Panc1 (cell line): ENCODE measurements around the gene SMG6. TPM values are rescaled to one million over a fixed set of nuclear protein-coding genes. Genes with fewer than 3 reads are reported as not detected.

Source experiments
- ATAC-seq: fragments of 200-7000 bp; cut with Tn5 transposase; 2 replicates; pipeline ENCODE4 v1.9.1; 2020; ENCODE audit warnings: mild to moderate bottlenecking, moderate library complexity
- BruUV-seq: library from RNA; stranded (reverse); fragments of 400-500 nt; replicated peaks from 2 replicates; lab custom pipeline; 2021; lab: Mats Ljungman, UMichigan
- CTCF ChIA-PET: fragments of 300-600 bp; sonication (Branson Sonifier 250); formaldehyde crosslinking; loops from one replicate; lab custom pipeline; 2022; ENCODE audit warnings: antibody characterized with exemption; lab: Charles Lee
- POLR2A ChIA-PET: fragments of 300-600 bp; sonication (Branson Sonifier 250); formaldehyde crosslinking; loops from one replicate; lab custom pipeline; 2022; ENCODE audit warnings: antibody characterized with exemption; lab: Charles Lee
- DNase-seq: peaks from one replicate; pipeline ENCODE4 v3.0.0-alpha.2; 2010; ENCODE audit warnings: low read depth, low spot score
- H3K27ac ChIP-seq: 2 replicates; pipeline ENCODE4 v1.5.1; 2011; ENCODE audit warnings: mild to moderate bottlenecking, low read length, inconsistent platforms
- H3K27me3 ChIP-seq: fragments of 200-500 bp; sonication (Bioruptor generic); 2 replicates; pipeline ENCODE4 v1.6.0; 2014; ENCODE audit warnings: low read length, inconsistent platforms; ENCODE audit not compliant: control insufficient read depth, insufficient read depth
- H3K36me3 ChIP-seq: fragments of 200-500 bp; sonication (Bioruptor generic); 2 replicates; pipeline ENCODE4 v1.5.1; 2014; ENCODE audit warnings: inconsistent platforms, mild to moderate bottlenecking, low read length, moderate library complexity; ENCODE audit not compliant: control insufficient read depth, insufficient read depth
- H3K4me1 ChIP-seq: 2 replicates; pipeline ENCODE4 v1.5.1; 2011; ENCODE audit warnings: inconsistent platforms, mild to moderate bottlenecking, low read length, moderate library complexity; ENCODE audit not compliant: control insufficient read depth, insufficient read depth
- H3K4me3 ChIP-seq, 2 experiments: 2 replicates each; pipeline ENCODE4 v1.5.1; 2011 to 2012; ENCODE audit warnings: low read depth in 2 of 2, low read length in 2 of 2, mild to moderate bottlenecking in 2 of 2, inconsistent platforms in 1 of 2, moderate library complexity in 1 of 2
- H3K9me3 ChIP-seq: fragments of 200-500 bp; sonication (Bioruptor generic); 2 replicates; pipeline ENCODE4 v1.5.1; 2014; ENCODE audit warnings: low read depth, mild to moderate bottlenecking, inconsistent platforms, low read length, moderate library complexity; ENCODE audit not compliant: control insufficient read depth, insufficient read depth
- POLR2AphosphoS5 ChIP-seq: IDR thresholded peaks from 2 replicates; pipeline ENCODE4 v1.6.1; 2012; ENCODE audit warnings: mild to moderate bottlenecking, low read depth, low read length, moderate library complexity
- REST ChIP-seq, 2 experiments: IDR thresholded peaks; 2 replicates each; pipeline ENCODE4 v1.6.1; 2011 to 2012; ENCODE audit warnings: low read depth in 2 of 2, control low read depth in 1 of 2, low read length in 1 of 2, mild to moderate bottlenecking in 1 of 2, moderate library complexity in 1 of 2; ENCODE audit not compliant: insufficient read depth in 1 of 2
- SIN3A ChIP-seq: IDR thresholded peaks from 2 replicates; pipeline ENCODE4 v1.6.1; 2012; ENCODE audit warnings: low read depth, mild to moderate bottlenecking, low read length, moderate library complexity, borderline replicate concordance; ENCODE audit not compliant: insufficient read depth
- TCF7L2 ChIP-seq: IDR thresholded peaks from 2 replicates; pipeline ENCODE4 v1.6.1; 2011; ENCODE audit warnings: mild to moderate bottlenecking, low read depth, low read length, inconsistent platforms
- in situ Hi-C: cut with HindIII; loops from 2 replicates; pipeline ENCODE4 v1.10.0; 2016; ENCODE audit warnings: low sequenced_read_pairs, low pct_unique_long_range_greater_than_20kb
- intact Hi-C: fragments of 100-400 bp; cut with micrococcal nuclease; formaldehyde crosslinking; loops from one replicate; pipeline ENCODE4 v1.10.0; 2022; ENCODE audit not compliant: unreplicated experiment
- total RNA-seq: library from RNA; stranded (reverse); gene quantifications from one replicate; pipeline ENCODE4 v1.2.1, GENCODE V29; 2021; ENCODE audit not compliant: unreplicated experiment
- TF ChIP-seq, protein P1 (sequence below): fragments of 450-650 bp; IDR thresholded peaks from 2 replicates; pipeline ENCODE4 v1.5.1; 2017; ENCODE audit warnings: mild to moderate bottlenecking

The SMG6 gene
- total RNA-seq, 1 experiment from 2014 or later: 17.8 TPM

- intact Hi-C loops: no loop called here
- BruUV-seq: no TSS peak
- CTCF ChIA-PET: no interaction called here
- in situ Hi-C loops: no loop called here
- Histone ChIP-seq H3K4me1 (no peaks in the 10 kb centered on the region), H3K27ac (no peak overlapping the region), H3K36me3 (no peaks in the 10 kb centered on the region), H3K4me3 (no peak overlapping the region), H3K9me3 (no peaks in the 10 kb centered on the region), H3K27me3 (no peaks in the 10 kb centered on the region)
- ATAC-seq: no peak
- TF ChIP-seq REST (IDR thresholded peaks at IDR 0.05; ENCODE audit: insufficient read depth in 1 of 2, low read depth in 2 of 2, low read length in 1 of 2) (no peak), SIN3A (no peak), TCF7L2 (no peak), POLR2AphosphoS5 (no peak)
- TF ChIP-seq, protein P1, sequence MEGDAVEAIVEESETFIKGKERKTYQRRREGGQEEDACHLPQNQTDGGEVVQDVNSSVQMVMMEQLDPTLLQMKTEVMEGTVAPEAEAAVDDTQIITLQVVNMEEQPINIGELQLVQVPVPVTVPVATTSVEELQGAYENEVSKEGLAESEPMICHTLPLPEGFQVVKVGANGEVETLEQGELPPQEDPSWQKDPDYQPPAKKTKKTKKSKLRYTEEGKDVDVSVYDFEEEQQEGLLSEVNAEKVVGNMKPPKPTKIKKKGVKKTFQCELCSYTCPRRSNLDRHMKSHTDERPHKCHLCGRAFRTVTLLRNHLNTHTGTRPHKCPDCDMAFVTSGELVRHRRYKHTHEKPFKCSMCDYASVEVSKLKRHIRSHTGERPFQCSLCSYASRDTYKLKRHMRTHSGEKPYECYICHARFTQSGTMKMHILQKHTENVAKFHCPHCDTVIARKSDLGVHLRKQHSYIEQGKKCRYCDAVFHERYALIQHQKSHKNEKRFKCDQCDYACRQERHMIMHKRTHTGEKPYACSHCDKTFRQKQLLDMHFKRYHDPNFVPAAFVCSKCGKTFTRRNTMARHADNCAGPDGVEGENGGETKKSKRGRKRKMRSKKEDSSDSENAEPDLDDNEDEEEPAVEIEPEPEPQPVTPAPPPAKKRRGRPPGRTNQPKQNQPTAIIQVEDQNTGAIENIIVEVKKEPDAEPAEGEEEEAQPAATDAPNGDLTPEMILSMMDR: no peak
- POLR2A ChIA-PET: no interaction called here
- no peak for DNase-seq
Measured at GRCh38 chr17:2264067-2264860, 39.3 kb downstream of the SMG6 start.

GRCh38 chr17:2263183-2264066 lies 40.2 kb downstream of the SMG6 start:
- POLR2A ChIA-PET: no interaction called here
- TF ChIP-seq TCF7L2 (no peak), REST (IDR thresholded peaks at IDR 0.05; ENCODE audit: insufficient read depth in 1 of 2, low read depth in 2 of 2, low read length in 1 of 2) (no peak), POLR2AphosphoS5 (no peak), SIN3A (no peak)
- TF ChIP-seq, protein P1: no peak
- no peak for ATAC-seq
- Histone ChIP-seq H3K4me1 (no peaks in the 10 kb centered on the region), H3K36me3 (no peaks in the 10 kb centered on the region), H3K4me3 (no peak overlapping the region), H3K27ac (no peak overlapping the region), H3K9me3 (no peaks in the 10 kb centered on the region), H3K27me3 (no peaks in the 10 kb centered on the region)
- in situ Hi-C loops: no loop called here
- no peak for DNase-seq
- intact Hi-C loops: no loop called here
- CTCF ChIA-PET: no interaction called here
- no TSS peak for BruUV-seq
